GM12873 (cell line): ENCODE results near the gene CA10.

Experiments used
- TF ChIP-seq, protein P1 (sequence below): IDR thresholded peaks from 2 replicates; pipeline ENCODE4 v1.5.1; 2012; ENCODE audit warnings: low read depth, mild to moderate bottlenecking, moderate library complexity, low read length, control low read depth; ENCODE audit not compliant: insufficient read depth; ENCODE audit errors: missing control alignments

CA10 gene

DNA sequence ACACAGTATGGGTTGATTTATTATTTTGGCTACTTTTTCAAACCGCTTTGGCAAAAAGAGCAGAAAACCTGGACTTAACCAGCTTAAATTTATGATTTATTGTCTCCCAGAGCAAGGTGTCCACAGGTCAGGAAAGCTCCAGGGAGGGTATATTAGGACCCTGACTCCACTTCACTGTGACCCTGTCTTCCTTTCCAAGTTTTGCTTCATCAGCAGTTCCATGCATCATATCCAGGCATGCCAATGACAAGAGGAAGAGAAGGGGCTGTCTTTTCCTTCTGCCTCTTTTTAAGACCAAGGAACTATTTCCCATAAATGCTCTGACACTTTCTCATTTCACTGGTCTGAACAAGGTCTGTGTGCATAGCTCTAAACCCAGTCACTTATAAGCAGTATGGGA lies 316.8 kb downstream of the CA10 start:
- TF ChIP-seq, protein P1, sequence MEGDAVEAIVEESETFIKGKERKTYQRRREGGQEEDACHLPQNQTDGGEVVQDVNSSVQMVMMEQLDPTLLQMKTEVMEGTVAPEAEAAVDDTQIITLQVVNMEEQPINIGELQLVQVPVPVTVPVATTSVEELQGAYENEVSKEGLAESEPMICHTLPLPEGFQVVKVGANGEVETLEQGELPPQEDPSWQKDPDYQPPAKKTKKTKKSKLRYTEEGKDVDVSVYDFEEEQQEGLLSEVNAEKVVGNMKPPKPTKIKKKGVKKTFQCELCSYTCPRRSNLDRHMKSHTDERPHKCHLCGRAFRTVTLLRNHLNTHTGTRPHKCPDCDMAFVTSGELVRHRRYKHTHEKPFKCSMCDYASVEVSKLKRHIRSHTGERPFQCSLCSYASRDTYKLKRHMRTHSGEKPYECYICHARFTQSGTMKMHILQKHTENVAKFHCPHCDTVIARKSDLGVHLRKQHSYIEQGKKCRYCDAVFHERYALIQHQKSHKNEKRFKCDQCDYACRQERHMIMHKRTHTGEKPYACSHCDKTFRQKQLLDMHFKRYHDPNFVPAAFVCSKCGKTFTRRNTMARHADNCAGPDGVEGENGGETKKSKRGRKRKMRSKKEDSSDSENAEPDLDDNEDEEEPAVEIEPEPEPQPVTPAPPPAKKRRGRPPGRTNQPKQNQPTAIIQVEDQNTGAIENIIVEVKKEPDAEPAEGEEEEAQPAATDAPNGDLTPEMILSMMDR: no peak

DNA sequence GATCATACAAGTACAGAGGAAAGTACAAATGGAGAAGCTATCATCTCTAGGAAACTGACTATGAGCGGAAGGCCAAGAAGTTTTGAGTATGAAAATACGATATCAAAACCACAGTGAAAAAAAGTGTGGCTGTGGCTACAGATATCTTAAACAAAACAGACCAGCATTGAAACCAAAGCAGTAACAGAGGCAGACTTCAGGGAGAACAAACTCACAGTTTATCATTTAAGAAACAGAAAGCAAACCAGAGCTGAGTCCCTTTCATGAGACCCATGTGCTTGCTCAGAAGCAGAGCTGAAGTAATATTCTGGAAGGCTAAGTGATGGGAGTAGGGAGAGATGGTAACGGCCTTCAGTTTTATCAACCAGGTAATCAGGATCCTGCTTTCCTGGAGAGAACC lies 317.8 kb downstream of the CA10 start:
- TF ChIP-seq, protein P1: no peak

DNA sequence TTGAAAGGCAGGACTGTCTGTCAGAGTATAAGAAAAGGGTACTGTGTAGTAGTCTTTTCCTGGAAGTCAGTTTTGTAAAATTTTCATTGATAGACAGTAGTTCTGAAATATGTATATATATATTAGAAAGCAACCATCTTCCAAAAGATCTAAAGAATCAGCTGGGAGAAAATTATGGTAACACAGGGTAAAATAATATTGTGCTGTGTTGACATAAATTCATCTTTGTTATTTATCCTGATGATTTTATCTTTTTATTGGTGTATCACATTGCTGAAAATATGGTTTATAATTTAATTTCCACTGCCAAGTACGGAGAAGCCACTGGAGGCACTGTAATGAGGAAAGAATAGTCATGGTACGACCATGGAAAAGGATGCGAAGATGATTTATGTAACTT lies 324.9 kb downstream of the CA10 start:
- TF ChIP-seq, protein P1: no peak

DNA sequence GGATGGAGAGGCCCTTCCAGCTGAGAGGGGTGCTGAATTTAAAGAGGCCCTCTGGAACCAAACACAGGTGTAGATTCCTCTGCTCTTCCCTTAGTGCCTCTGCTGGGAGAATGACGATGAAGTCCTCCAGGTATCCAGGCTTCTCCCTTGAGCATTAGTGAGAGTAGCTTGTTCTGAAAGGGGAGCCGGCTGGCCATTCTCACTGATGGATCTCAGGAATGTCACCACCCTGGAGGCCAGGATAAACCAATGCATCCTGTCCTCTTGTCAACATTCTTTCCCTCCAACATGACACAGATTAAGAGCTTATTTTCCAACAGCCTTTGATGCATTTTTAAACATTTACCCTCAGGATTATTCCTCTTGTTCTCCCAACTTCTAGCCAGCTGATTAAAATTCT lies 325.5 kb downstream of the CA10 start:
- TF ChIP-seq, protein P1: no peak

DNA sequence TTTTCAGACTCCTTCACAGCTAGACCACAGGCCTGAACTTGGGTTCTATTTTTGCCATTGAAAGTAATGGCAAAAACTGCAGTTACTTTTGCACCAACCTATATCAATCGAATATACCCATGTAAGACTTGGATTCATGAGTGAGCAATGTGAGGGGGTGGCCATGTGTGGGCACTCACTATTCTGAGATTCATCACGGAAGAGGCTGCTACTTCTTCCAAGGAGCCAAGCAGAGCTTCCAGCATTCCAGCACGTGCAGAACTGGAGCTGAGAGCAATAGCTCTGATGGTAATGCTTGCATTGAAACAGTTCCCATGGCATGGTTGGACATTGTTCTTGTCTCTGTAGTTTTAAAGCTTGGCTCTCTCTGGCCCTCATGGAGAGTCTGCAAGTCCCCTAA lies 327.6 kb downstream of the CA10 start:
- TF ChIP-seq, protein P1: no peak

DNA sequence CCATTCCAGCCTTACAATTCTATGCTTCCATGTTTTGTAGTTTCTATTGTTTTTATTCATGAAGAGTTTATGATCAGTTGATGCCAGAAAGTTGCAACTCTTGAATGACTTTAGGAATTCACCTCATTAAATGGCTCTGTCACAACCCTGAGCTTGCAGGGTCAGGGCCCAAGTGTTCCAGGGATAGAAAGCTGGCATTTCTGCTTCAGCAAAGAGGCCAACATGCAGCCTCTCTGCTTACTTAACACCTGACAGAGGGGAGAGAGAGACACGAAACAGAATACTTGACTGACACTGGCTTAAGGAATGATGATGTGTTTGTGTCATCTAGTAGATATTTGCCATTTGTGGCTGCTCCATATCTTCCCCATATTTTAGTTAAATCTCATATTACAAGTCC lies 328.1 kb downstream of the CA10 start:
- TF ChIP-seq, protein P1: no peak

DNA sequence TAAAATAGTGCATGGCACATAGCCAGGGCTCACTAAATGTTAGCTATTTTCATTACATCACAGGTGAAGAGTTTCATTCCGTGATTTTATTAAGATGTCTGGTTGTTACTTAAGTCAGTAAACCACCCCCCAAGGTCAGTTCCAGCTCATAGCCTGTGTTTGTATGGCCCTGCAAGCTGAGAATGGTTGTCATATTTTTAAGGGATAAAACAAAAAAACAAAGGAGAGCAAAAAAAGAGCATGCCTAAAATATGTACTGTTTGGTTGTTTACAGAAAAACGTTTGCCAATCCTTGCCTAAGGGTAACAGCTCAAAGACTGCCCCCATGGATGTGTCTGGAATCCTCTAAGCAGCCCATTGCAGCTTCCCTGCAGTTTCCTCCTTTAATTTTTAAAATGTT lies 329.6 kb downstream of the CA10 start:
- TF ChIP-seq, protein P1: no peak
